ENCODE measurements around the gene ANKEF1. TPM values are rescaled to one million over a fixed set of nuclear protein-coding genes. Genes with fewer than 3 reads are reported as not detected.

Gene ANKEF1
- total RNA-seq, 4 donors from 2014 or later: 0.26 to 5.1 (median 1.3) TPM

GRCh38 chr20:10064611-10065010 is 29.8 kb downstream of the ANKEF1 start:
- TF ChIP-seq POLR2A (IDR thresholded peaks at IDR 0.05): no peak
- TF ChIP-seq CTCF (IDR thresholded peaks at IDR 0.05): no peak

GRCh38 chr20:10065154-10065833 is 30.5 kb downstream of the ANKEF1 start:
- no peak overlapping the region for H3K4me3 ChIP-seq
- intact Hi-C loops (cut with DNase I; ENCODE audit: low total_unique reads): no loop called here
- H3K9me3 ChIP-seq: no peaks in the 10 kb centered on the region
- no peak for TF ChIP-seq CTCF (IDR thresholded peaks at IDR 0.05)
- no peak for TF ChIP-seq POLR2A (IDR thresholded peaks at IDR 0.05)
- H3K36me3 ChIP-seq: no peaks in the 10 kb centered on the region
- no peaks in the 10 kb centered on the region for H3K4me1 ChIP-seq
- no peak for DNase-seq
- H3K27ac ChIP-seq: no peak overlapping the region
- no peaks in the 10 kb centered on the region for H3K27me3 ChIP-seq

More at GRCh38 chr20:10064611-10065010, 29.8 kb downstream of the ANKEF1 start:
- no peaks in the 10 kb centered on the region for H3K9me3 ChIP-seq
- intact Hi-C loops (cut with DNase I; ENCODE audit: low total_unique reads): no loop called here
- H3K27me3 ChIP-seq: no peaks in the 10 kb centered on the region
- H3K4me1 ChIP-seq: no peaks in the 10 kb centered on the region
- no peak overlapping the region for H3K4me3 ChIP-seq
- H3K27ac ChIP-seq: no peak overlapping the region
- H3K36me3 ChIP-seq: no peaks in the 10 kb centered on the region
- DNase-seq: no peak

- no peak overlapping the region for H3K4me3 ChIP-seq
- no peaks in the 10 kb centered on the region for H3K9me3 ChIP-seq
- DNase-seq: no peak
- H3K36me3 ChIP-seq: no peaks in the 10 kb centered on the region
- H3K27me3 ChIP-seq: no peaks in the 10 kb centered on the region
- H3K27ac ChIP-seq: no peak overlapping the region
- TF ChIP-seq CTCF (IDR thresholded peaks at IDR 0.05): no peak
- TF ChIP-seq POLR2A (IDR thresholded peaks at IDR 0.05): no peak
- H3K4me1 ChIP-seq: no peaks in the 10 kb centered on the region
- intact Hi-C loops (cut with DNase I; ENCODE audit: low total_unique reads): no loop called here
Observed at GRCh38 chr20:10067321-10067720, 32.5 kb downstream of the ANKEF1 start.

GRCh38 chr20:10074513-10074912 is 39.7 kb downstream of the ANKEF1 start:
- intact Hi-C loops (cut with DNase I; ENCODE audit: low total_unique reads): no loop called here
- Histone ChIP-seq H3K27ac (no peak overlapping the region), H3K4me3 (no peak overlapping the region), H3K4me1 (no peaks in the 10 kb centered on the region), H3K27me3 (no peaks in the 10 kb centered on the region), H3K9me3 (no peaks in the 10 kb centered on the region), H3K36me3 (no peaks in the 10 kb centered on the region)
- no peak for DNase-seq
- TF ChIP-seq CTCF (IDR thresholded peaks at IDR 0.05) (no peak), POLR2A (IDR thresholded peaks at IDR 0.05) (no peak)

- intact Hi-C loops (cut with DNase I; ENCODE audit: low total_unique reads): no loop called here
- no peak for TF ChIP-seq CTCF (IDR thresholded peaks at IDR 0.05)
- TF ChIP-seq POLR2A (IDR thresholded peaks at IDR 0.05): no peak
- Histone ChIP-seq H3K4me1 (no peaks in the 10 kb centered on the region), H3K27me3 (no peaks in the 10 kb centered on the region), H3K9me3 (no peaks in the 10 kb centered on the region), H3K4me3 (no peak overlapping the region), H3K27ac (no peak overlapping the region), H3K36me3 (no peaks in the 10 kb centered on the region)
- no peak for DNase-seq
Observed at GRCh38 chr20:10075606-10076005, 40.8 kb downstream of the ANKEF1 start.
